BE2C (cell line): ENCODE data around the gene PSMD8.

Experiments used
- DNase-seq: peaks from one replicate; pipeline ENCODE4 v3.0.0-alpha.2; 2020
- H3K27me3 ChIP-seq: fragments of 250-450 bp; sonication (Bioruptor Pico); 2 replicates; pipeline ENCODE4 v1.5.1; 2020; ENCODE audit warnings: mild to moderate bottlenecking
- H3K36me3 ChIP-seq: fragments of 250-450 bp; sonication (Bioruptor Pico); 2 replicates; pipeline ENCODE4 v1.5.1; 2020; ENCODE audit warnings: mild to moderate bottlenecking
- H3K4me1 ChIP-seq: fragments of 250-450 bp; sonication (Bioruptor Pico); 2 replicates; pipeline ENCODE4 v1.5.1; 2020
- H3K4me3 ChIP-seq: 2 replicates; pipeline ENCODE4 v1.5.1; 2011; ENCODE audit warnings: low read depth, low read length
- H3K9me3 ChIP-seq: fragments of 250-450 bp; sonication (Bioruptor Pico); 2 replicates; pipeline ENCODE4 v1.5.1; 2020
- TF ChIP-seq, protein P1 (sequence below): IDR thresholded peaks from 2 replicates; pipeline ENCODE4 v1.5.1; 2012; ENCODE audit warnings: mild to moderate bottlenecking, low read depth, low read length

PSMD8 gene

DNA sequence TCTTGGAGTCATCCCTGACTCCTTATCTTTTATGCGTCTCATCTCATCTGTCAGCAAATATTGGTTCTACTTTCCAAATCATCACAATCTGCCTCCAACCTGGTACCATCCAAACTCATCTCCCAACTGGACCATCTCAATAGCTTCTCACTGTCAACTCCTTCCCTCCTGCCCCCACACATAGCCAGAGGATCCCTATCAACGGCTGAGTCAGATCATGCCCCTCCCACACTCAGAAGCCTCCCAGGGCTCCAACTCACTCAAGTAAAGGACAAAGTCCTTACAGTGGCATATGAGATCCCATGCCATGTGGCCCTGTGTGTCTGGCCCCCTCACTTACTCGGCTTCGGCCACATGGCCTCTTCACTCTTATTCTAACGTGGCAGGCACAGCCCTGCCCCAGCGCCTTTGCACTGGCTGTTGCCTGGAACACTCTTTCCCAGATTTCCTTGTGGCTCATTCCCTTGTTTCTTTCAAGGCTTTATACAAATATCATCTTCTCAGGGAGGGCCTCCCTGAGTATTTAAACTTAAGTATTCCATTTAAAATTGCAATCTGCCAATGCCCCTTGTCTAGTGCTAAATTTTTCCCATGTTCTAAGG, 18.4 kb downstream of the PSMD8 start:
- no peaks in the 10 kb centered on the region for H3K9me3 ChIP-seq
- no peaks in the 10 kb centered on the region for H3K36me3 ChIP-seq
- no peak overlapping the region for H3K4me3 ChIP-seq
- DNase-seq: no peak
- no peaks in the 10 kb centered on the region; the same call in 1 of the 2 replicates for H3K4me1 ChIP-seq
- TF ChIP-seq, protein P1, sequence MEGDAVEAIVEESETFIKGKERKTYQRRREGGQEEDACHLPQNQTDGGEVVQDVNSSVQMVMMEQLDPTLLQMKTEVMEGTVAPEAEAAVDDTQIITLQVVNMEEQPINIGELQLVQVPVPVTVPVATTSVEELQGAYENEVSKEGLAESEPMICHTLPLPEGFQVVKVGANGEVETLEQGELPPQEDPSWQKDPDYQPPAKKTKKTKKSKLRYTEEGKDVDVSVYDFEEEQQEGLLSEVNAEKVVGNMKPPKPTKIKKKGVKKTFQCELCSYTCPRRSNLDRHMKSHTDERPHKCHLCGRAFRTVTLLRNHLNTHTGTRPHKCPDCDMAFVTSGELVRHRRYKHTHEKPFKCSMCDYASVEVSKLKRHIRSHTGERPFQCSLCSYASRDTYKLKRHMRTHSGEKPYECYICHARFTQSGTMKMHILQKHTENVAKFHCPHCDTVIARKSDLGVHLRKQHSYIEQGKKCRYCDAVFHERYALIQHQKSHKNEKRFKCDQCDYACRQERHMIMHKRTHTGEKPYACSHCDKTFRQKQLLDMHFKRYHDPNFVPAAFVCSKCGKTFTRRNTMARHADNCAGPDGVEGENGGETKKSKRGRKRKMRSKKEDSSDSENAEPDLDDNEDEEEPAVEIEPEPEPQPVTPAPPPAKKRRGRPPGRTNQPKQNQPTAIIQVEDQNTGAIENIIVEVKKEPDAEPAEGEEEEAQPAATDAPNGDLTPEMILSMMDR: no peak
- H3K27me3 ChIP-seq: no peaks in the 10 kb centered on the region

DNA sequence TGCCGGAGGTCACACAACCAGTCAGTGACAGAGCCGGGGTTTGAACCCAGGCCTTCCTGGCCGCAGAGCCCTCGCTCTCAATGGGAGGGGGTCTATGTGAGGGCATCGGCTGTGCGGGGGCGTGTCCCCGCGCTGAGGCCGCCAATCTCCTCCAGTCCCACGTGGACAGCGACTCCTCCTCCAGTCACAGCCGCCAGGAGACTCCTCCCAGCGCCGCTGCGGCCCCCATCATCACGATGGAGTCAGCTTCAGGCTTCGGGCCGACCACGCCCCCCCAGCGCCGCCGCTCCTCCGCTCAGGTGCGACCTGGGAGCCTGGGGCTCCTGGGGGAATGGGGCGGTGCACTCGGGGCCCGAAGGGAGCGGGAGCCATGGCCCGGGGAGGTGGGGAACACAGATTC, 20.1 kb downstream of the PSMD8 start:
- no peak overlapping the region for H3K4me3 ChIP-seq
- H3K4me1 ChIP-seq: no peaks in the 10 kb centered on the region
- no peaks in the 10 kb centered on the region for H3K36me3 ChIP-seq
- H3K9me3 ChIP-seq: no peaks in the 10 kb centered on the region
- no peak for DNase-seq
- no peaks in the 10 kb centered on the region for H3K27me3 ChIP-seq
- TF ChIP-seq, protein P1: no peak

DNA sequence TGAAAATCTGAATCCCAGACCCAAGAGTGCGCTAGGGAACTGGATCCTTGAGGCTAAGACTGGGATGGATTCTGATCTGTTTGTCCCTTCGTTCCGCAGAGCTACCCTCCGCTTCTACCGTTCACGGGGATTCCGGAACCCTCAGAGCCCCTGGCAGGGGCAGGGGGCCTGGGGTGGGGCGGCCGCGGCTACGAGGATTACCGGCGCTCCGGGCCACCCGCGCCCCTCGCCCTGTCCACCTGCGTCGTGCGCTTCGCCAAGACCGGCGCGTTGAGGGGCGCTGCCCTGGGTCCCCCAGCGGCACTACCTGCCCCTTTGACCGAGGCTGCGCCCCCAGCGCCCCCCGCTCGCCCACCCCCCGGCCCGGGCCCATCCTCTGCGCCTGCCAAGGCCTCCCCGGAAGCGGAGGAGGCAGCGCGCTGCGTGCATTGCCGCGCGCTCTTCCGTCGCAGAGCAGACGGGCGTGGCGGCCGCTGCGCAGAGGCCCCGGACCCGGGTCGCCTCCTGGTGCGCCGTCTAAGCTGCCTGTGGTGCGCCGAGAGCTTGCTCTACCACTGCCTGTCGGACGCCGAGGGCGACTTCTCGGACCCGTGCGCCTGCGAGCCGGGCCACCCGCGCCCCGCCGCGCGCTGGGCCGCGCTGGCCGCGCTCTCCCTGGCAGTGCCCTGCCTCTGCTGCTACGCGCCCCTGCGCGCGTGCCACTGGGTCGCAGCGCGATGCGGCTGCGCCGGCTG, 21.2 kb downstream of the PSMD8 start:
- H3K4me1 ChIP-seq: no peaks in the 10 kb centered on the region

DNA sequence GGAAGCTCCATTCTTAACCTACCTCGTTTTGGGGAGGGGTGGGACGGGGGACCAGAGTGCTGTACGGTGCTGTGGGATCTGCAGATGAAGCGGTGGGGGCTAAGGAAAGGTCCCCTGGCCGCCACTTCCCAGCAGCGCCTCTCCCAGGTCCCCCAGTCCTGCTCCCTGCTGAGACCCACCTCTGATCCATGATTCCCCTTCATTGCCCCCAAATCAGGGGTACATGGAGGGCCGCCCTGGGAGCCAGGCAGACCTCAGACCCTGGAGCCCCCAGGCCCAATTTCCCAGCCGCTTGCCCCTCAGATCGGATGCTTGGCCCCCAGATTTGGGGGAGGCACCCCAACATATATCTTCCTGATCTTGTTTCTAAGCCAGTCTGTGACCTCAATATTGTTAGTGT, 24.7 kb downstream of the PSMD8 start:
- H3K4me1 ChIP-seq: no peaks in the 10 kb centered on the region
- H3K9me3 ChIP-seq: no peaks in the 10 kb centered on the region
- no peak for DNase-seq
- no peaks in the 10 kb centered on the region; the same call in 1 of the 2 replicates for H3K27me3 ChIP-seq
- no peaks in the 10 kb centered on the region for H3K36me3 ChIP-seq
- TF ChIP-seq, protein P1: no peak
- no peak overlapping the region for H3K4me3 ChIP-seq

More for the DNA sequence above, 21.2 kb downstream of the PSMD8 start:
- DNase-seq: no peak
- Histone ChIP-seq H3K36me3 (no peaks in the 10 kb centered on the region), H3K9me3 (no peaks in the 10 kb centered on the region), H3K4me3 (no peak overlapping the region), H3K27me3 (no peaks in the 10 kb centered on the region)
- TF ChIP-seq, protein P1: no peak

DNA sequence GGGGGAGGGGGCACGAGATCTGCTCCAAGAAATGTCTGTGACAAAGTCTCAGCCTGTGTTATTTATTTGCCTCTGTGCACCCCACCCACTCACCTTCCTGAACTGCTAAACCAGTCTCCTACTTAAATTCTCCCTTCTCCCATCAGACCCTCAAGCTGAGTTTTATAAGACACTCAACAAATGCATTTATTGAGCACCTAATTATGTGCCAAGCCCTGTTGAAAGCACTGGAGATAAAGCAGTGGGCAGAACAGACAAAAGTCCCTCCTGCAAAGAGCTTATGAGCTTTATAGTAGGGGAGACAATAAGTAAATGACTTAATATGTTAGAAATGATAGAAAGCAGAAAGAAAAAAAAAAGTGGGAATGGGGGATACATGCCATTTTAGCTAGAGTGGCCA, 25.2 kb downstream of the PSMD8 start:
- Histone ChIP-seq H3K27me3 (no peaks in the 10 kb centered on the region; the same call in 1 of the 2 replicates), H3K4me1 (no peaks in the 10 kb centered on the region), H3K9me3 (no peaks in the 10 kb centered on the region), H3K36me3 (no peaks in the 10 kb centered on the region), H3K4me3 (no peak overlapping the region)
- TF ChIP-seq, protein P1: no peak
- DNase-seq: no peak

DNA sequence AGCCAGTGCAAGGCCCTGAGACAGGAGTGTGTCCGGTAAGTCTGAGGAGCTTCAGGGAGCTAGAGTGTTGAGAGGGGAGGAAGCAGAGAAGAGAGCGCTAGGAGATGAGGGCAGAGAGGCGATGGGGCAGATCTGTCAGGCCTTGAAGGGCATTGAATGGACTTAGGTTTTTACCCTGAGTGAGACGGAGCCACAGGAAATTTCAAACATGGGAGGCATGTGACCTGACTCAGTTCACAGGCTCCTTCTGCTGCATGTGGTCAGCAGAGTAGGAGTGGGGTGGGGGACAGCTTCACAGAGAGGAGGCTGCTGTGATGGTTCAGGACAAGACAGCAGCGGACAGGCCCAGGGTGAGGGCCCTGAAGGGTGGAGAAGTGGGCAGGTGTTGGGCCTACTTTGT, 26.0 kb downstream of the PSMD8 start:
- H3K36me3 ChIP-seq: no peaks in the 10 kb centered on the region
- H3K4me3 ChIP-seq: no peak overlapping the region
- H3K9me3 ChIP-seq: no peaks in the 10 kb centered on the region
- DNase-seq: no peak
- TF ChIP-seq, protein P1: no peak
- H3K4me1 ChIP-seq: no peaks in the 10 kb centered on the region
- H3K27me3 ChIP-seq: no peaks in the 10 kb centered on the region; the same call in 1 of the 2 replicates
